Stimulated activated CD8-positive, alpha-beta memory T cell treated with anti-CD3 and anti-CD28 coated beads, Interleukin-15, amount 100 ng/mL, for 1 hour (primary cell): ENCODE data around the gene SLC66A1.

Experiments
- DNase-seq: peaks from one replicate; pipeline ENCODE4 v3.0.0-alpha.2; 2020; ENCODE audit warnings: low read depth

SLC66A1 gene

GRCh38 chr1:19305880-19306279, 6.2 kb upstream of the SLC66A1 start:
- DNase-seq: no peak

DNA sequence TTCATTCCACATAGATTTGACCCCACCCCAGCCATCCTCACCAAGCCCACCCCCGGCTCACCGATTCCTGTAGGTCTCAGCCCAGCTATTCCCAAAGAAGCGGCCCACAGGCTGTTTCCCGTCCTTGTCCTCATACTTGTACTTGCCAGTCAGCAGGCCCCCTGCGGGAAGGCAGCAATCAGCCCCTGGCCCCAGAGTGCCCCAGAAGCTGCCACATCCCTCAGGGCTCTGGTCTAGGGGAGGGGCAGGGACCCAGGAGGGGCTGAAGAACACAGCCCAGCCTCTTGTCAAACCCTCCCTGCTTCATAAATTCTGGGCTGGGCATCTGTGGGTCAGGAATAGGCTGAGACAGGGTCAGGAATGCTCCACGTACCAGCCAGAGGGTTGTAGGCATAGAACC, 5.2 kb upstream of the SLC66A1 start:
- DNase-seq: no peak

- no peak for DNase-seq
Observed at GRCh38 chr1:19307794-19308508, 4.2 kb upstream of the SLC66A1 start.

DNA sequence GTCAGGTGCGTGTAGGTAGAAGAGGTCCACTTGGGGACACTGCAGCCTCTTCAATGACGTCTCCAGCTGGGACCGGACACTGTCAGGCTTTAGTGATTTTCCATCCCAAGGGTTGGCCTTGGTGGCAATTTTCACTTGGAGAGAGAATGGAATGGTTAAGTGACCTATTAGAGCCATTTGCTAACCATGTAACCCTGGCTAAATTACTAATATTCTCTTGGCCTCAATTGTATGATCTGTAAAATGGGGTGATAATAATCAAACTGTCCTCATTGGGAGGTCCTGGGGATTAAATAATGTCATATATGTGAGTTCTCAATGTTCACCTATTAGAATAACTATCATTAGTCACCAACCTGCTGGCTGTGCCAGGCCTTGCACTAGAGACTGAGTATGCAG, 3.6 kb upstream of the SLC66A1 start:
- no peak for DNase-seq

- DNase-seq: no peak
Observed at GRCh38 chr1:19309123-19309813, 2.9 kb upstream of the SLC66A1 start.

DNA sequence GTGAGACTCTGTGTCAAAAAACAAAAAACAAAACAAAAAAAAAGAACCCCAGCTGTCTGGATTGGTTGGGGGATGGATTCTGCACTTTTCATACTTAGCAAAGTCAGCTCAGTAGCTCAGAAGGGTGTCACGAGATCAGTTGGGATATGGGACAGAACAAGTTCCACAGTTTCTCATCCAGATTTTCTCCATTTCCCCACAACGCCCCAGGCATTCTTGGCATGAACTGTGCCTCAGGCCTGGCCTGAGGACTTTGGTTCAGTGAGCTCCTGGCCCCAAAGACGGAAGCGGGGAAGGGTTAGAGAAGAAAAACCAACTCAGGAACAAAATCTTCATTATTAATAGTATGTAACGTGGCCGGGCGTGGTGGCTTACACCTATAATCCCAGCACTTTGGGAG, 2.1 kb upstream of the SLC66A1 start:
- DNase-seq: no peak

DNA sequence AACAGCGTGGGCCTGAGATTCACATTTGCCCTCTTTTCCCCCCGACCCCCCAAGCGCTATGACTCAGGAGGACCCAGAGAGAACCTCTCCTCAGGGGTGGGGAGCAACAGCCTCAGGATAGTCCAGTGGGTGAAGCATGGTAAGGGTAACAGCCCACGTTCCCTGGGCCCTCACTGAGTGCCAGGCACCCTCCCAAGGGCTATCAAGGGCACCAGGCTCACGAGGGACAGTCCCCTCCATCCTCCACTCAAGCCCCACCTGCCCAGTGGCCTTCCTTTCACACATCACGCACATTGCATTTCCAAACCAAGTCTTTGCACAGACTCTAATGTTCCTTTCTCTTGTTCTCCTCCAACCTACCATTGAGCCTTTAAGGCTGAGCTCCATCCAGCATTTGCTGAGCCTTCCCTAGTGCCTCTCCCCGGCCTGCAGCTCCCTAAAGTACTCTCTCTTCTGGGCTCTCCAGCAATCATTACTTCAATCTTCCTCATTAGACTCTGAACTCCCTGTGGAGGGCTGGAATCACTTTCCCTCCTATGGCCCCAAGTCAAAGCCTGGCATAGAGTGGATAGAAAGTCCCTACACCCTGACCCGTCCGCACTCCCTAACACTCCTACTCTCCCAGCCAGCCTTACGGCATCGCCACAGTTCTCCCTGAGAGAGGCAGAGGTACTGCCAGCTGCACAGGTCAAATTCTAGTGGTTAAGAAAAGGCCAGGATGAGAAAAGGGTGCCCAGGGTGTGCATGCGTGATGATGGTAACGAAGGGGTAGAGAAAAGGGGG, 1.2 kb upstream of the SLC66A1 start:
- no peak for DNase-seq

DNA sequence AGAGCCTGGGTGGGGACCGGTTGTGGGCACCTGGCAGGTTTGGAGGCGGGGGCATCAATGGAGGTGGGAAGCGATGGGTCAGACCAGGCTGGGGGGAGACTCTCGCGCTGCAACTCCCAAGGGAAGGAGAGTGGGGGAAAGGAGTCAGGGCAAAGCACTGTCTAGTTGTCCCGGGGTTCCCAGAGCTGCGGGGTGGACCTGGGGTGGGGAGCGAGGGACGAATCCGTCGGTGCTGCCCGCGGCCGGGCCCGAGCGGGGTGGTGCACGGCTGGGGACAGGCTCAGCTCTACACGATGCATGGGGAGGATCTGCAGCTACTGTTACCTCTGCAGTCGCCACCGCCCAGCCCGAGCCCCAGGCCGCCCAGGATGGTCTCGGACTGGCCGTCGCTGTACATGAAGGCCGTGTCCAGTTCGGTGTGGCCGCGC, 609 bp upstream of the SLC66A1 start:
- DNase-seq: no peak

DNA sequence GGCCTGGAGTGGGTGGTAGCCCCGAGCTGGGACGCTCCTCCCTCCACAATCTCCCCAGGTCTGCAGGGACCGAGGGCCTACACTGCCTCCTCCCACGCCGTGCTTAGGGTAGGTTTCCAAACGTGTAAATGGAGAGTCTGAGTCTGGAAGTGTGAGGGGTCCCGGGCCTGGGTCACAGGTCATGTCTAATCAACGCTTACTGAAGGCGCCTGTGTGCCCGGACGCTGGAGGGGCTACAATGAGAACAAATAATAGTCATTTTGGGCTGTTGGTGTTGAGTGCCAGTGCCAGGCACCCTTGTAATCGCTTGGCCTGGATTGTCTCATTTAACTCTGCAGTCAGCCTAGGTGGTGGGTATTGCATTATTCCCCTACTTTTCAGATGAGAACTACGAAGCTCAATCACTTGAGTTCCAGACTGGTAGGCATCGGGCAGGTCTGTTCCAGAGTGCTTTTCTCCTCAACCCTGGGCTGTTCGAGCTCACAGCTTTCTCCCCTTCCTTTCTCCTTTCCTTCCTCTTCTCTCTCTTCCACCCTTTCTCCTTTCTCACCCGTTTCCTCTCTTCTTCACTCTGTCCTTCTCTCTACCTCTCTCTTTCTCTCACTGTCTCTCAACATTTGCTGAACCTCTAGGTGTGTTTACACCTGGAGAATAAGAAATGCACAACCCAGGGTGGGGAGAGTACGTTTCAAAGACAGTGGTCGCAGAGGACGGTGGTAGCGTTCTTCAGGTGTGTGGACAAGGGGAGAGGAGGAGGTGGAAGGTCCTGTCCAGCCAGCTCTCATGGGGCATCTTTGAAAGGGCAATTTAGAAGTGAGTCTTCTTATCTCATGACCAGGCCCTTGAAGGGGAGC, 883 bp downstream of the SLC66A1 start:
- DNase-seq: no peak

GRCh38 chr1:19313636-19313959, 1.5 kb downstream of the SLC66A1 start:
- DNase-seq: no peak

DNA sequence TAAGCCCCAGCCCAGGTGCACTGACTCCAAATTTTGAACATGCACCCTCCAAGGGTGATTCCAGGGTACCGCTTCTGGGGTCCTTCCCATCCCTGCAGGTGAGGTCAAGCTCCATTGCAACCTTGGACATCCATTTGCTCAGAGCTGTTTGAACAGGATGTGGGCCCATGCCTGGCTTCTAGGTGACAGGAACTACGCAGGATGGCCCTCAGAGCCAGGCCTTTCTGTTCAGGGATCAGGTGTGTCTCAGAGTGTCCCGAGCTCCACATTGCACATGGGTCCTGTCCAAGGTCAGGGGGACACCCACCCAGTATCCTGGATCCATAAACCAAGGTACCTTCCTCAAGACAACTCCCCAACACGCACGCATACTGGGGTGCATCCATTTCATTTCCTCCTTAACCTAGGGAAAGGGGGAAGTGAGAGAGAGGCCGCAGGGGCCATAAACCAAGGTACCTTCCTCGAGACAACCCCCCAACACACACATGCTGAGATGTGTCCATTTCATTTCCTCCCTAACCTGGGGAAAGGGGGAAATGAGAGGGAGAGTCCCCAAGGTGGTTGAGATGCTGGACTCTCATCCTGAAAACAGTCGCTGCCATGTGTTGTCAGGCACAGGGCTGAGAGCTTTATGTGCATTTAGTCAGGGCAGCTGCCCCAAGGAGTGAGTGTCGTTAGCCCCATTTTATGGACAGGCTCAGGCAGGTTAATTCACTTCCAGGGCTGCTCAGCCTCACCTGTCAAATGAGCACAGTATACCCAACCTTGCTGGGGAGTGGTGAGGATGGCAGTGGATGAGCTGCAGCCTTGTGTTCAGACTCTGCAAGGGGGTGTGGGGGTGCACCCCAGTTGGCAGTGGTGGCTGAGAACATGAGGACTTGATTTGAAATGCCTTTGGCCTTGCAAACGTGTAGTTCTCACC, 2.1 kb downstream of the SLC66A1 start:
- no peak for DNase-seq

- no peak for DNase-seq
Observed at GRCh38 chr1:19315378-19316198, 3.5 kb downstream of the SLC66A1 start.

DNA sequence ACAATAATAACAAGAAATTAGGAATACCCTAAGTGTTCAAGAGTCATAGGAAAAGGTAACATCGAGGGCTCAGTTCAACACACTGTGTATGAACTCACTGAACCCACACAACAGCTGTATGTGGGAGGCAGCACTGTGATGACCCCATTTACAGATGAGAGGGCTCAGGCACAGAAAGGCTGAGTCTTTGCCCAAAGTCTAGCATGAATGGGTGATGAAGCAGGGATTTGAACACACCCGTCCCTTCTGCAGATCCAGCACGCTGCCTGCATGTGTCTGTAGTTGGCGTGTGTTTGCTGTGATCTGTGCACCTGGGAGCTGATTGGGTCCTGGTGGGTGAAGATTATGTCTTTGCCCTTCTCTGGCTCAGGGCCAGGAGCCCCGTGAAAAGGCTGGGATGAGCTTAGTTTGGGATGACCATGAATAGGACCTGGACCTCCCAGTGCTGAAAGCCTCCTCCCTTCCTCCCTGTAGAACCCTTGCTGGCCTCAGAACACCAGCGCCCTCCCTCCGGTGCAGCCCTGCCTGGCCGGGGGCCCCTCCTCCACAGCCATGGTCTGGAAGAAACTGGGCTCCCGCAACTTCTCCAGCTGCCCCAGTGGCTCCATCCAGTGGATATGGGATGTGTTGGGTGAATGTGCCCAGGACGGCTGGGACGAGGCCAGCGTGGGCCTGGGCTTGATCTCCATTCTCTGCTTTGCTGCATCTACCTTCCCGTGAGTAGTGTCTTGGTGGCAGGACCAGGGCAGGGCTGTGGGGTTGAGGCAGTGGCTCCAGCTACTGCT, 5.2 kb downstream of the SLC66A1 start:
- DNase-seq: no peak

GRCh38 chr1:19319196-19319595, 7.1 kb downstream of the SLC66A1 start:
- no peak for DNase-seq

GRCh38 chr1:19321071-19321470, 8.9 kb downstream of the SLC66A1 start:
- no peak for DNase-seq

GRCh38 chr1:19322481-19322880, 10.4 kb downstream of the SLC66A1 start:
- DNase-seq: no peak

DNA sequence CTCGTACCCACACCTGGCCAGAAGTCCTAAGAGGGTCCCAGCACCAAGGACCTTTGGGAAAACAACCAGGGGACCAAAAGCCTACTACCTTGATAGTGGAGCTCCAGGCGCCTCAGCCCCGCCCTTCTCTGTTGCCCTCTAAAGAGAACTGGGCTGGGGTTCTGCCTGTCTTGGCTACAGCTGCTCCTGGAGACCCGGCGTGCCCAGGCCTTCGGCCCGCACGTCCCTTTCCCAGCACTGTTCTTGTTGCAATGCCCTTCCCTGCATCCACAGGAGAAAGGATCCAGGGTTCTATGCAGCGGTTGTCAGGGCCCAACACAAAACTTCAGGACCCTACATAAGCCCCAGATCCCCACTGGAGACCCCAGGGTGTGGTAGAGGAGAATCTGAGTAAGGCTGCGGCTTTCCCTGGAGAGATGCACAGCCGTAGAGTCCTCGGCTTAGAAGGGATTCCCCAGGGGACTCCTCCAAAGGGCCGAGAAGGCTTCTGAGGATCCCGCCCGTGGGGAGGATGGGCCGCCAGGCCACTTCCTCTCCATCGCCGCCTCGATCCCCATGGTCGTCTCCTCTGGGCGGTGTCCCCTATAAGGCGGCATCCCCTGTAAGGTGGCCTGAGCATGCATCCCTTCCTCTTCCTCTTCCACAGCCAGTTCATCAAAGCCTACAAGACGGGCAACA, 12.0 kb downstream of the SLC66A1 start:
- DNase-seq: no peak

DNA sequence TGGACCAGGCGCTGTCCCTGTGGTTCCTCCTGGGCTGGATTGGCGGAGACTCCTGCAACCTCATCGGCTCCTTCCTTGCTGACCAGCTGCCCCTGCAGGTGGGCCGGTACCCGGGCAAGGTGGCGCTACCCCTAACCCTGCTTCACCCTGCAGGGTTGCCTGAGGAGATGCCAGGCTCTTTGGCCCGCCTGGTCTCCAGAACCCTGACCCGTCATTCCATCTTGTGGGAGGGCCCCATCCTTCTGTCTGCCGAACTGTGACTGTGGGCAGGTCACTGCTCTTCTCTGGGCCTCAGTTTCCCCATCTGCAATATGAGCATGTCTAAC, 12.5 kb downstream of the SLC66A1 start:
- no peak for DNase-seq

DNA sequence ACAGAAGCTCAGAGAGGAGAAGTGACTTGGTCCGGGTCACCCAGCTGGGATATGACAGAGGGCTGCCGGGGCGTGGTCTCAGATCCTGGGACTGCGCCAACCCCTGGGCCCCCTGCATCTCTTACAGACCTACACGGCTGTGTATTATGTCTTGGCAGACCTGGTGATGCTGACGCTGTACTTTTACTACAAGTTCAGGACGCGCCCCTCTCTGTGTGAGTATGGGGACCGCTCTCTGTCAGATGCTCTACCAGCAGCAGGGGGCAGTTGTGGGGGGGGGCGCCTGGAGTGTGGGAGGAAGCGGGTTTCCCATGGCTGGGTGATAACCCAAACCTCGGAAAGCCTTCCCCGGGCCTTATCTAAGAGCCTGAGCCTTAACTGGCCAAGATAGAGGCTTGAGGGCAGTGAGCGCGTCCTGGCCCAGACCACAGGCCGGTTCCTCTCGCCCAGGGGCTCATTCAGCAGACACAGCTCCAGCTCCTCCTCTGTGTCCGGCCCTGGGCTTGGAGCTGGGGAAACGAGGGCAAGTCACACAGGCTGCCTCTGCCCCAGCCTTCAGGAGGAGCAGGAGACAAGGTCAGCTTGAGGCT, 13.3 kb downstream of the SLC66A1 start:
- no peak for DNase-seq
